ENCODE results near the gene TACR1.

Gene TACR1

DNA sequence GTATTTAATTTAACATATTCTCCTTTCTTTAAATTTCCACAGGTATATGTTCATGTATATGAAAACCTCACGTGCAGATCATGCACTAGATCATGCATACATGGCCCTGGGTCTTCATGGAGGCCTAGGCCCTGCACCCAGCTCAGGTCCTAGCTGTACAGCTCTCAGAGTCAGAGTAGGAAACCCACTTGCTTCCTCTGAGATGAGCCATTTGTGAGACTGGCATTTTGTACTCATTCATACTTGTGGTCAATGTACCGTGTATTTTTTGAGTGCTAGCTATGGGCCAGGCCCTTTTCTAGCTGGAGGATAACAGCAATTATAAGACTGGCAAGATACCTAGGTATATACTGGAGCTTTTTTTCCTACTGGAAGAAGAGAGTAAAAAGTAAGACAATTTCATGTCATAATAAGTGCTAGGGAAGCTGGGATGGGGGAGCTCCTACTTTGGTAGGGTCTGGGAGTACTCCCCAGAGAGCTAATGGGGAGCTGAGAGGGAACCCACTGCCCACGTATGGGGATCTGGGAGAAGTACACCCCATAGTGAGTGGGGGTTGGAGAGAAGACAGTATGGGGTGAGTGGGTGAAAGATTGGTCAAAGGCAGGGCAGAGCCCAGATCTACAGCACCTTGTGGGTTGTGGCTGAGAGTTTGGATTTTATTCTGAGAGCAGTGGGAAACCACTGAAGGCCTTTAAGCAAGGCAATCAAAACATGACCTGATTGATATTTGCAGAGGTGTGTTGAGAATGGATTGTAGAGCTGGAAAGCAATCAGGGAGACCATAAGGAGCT lies 168.9 kb downstream of the TACR1 start:
- no peak for DNase-seq
- H3K4me3 Mint-ChIP-seq, result no peak overlapping the region
- no peaks in the 10 kb centered on the region for H3K9me3 Mint-ChIP-seq
- no peak overlapping the region for H3K27ac Mint-ChIP-seq
- H3K27me3 Mint-ChIP-seq, result no peaks in the 10 kb centered on the region
- peaks cover 0 to 2% of the 10 kb centered on the region in 2 donors for H3K4me1 Mint-ChIP-seq
- ATAC-seq (replicated peaks), result peak; percentile 34 to 46
- no peaks in the 10 kb centered on the region for H3K36me3 Mint-ChIP-seq

DNA sequence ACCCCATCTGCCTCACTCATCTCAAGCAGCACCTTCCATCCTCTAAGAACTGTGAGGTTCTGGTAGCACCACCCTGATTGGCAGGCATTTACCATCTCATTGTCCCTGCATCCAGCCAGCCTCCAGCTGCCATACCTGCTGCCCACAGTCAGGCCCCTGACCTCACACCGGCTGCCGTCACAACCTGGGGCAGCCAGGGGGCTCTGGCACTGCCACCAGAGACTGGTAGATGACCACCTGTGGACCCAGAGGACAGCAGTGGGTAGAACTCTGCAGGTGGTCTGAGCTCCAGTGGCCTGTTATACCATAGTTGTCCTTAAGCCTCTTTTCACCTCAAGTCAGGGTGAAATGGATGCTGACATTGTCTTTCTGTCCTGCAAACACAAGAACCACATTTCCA lies 171.4 kb downstream of the TACR1 start:
- Mint-ChIP-seq H3K4me3 (no peak overlapping the region), H3K4me1 (peaks cover 0 to 2% of the 10 kb centered on the region in 2 donors), H3K36me3 (no peaks in the 10 kb centered on the region), H3K27me3 (no peaks in the 10 kb centered on the region), H3K9me3 (no peaks in the 10 kb centered on the region), H3K27ac (no peak overlapping the region)
- DNase-seq (no peak), ATAC-seq (replicated peaks) (no peak)

DNA sequence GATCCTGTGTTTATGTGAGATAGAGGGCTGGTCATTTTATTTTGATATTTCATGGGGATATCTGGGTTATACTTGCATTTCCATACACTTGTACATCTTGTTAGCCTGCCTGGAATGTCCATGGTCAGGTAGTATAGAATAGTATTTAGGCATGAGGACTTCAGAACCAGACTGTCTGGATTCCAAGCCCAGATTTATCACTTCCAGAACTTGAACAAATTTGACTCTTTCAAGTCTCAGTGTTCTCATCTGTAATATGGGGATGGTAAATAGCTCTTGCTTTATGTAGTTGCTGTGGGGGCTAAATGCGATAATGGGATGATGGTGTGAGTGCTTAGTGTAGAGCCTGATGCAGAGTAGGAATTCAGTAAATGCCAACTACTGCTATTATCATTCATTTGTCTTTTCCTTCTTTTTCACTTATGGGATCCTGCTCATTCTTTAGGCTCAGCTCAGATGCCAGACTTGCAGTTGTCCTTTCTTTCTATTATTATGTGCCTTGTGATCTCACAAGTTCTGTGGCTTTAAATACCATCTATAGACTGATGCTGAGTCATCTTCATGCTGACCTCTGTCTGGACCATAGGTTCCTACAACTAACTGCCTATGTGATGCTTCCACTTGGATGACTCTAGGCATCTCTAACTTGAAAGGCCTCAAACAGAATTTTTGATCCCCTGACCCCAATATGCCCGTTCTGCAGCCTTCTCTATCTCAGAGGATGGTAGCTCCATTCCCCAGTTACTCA lies 173.5 kb downstream of the TACR1 start:
- Mint-ChIP-seq H3K4me3 (no peak overlapping the region), H3K27me3 (no peaks in the 10 kb centered on the region), H3K27ac (no peak overlapping the region), H3K9me3 (no peaks in the 10 kb centered on the region), H3K4me1 (peaks cover 0 to 2% of the 10 kb centered on the region in 2 donors), H3K36me3 (no peaks in the 10 kb centered on the region)
- ATAC-seq (replicated peaks), result no peak
- DNase-seq, result no peak

DNA sequence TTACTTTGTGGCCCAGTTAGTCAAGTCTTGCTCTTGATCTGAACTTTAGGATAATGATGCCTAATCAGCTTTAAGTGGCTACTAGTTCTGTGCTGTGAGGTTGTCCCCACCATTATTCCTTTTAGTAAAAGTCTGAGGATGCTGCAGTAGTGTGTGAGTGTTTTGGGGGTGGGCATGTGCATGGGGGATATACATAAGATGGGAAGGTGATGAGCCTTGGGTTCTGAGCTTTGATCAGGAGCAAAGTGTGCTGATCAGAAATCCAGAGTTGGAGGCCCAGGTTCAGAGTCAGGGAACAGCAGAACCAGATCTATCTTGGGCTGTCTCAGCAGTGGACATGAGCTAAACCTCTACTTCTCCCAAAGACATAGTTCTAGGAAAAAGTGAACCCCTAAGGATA lies 174.1 kb downstream of the TACR1 start:
- Mint-ChIP-seq H3K36me3 (no peaks in the 10 kb centered on the region), H3K27me3 (no peaks in the 10 kb centered on the region), H3K9me3 (no peaks in the 10 kb centered on the region), H3K27ac (no peak overlapping the region), H3K4me1 (peaks cover 0 to 2% of the 10 kb centered on the region in 2 donors), H3K4me3 (no peak overlapping the region)
- ATAC-seq (replicated peaks) (no peak), DNase-seq (no peak)

DNA sequence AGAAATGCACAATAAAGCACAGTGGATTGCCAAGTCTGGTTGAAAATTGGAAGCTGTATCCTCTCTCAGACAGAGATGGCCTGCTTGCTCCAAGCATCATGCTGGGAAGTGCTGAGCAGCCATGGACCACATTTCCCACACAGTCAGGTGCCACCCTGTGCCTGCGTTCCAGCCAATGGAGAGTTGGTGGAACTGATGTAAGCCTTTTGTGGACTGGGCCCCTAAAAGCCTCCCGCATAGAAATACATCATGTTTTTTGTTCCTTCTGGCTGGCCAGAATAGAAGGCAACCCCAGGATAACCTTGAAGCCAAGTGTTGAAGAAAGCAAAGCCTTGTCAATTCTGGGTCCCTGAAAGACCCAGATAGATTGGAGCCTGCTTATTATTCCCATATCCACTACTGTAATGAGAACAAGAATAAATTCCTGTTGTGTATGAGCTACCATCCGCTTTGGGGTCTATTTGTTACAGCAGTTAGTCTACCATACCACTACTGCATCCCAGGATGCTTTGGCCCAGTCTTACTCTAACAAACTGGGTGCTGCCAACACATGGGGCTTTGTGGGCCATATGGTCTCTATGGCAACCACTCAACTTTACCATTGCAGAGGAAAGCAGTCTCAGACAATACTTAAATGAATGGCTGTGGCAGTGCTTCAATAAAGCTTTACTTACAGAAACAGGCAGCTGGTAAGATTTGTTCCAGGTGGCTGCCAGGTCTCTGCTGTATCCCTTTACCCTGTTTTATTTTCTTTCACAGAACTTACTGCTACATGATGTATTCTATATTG lies 175.5 kb downstream of the TACR1 start:
- Mint-ChIP-seq H3K9me3 (no peaks in the 10 kb centered on the region), H3K27me3 (no peaks in the 10 kb centered on the region), H3K4me1 (peaks cover 0 to 2% of the 10 kb centered on the region in 2 donors), H3K36me3 (no peaks in the 10 kb centered on the region), H3K27ac (no peak overlapping the region), H3K4me3 (no peak overlapping the region)
- DNase-seq, result no peak
- no peak for ATAC-seq (replicated peaks)

DNA sequence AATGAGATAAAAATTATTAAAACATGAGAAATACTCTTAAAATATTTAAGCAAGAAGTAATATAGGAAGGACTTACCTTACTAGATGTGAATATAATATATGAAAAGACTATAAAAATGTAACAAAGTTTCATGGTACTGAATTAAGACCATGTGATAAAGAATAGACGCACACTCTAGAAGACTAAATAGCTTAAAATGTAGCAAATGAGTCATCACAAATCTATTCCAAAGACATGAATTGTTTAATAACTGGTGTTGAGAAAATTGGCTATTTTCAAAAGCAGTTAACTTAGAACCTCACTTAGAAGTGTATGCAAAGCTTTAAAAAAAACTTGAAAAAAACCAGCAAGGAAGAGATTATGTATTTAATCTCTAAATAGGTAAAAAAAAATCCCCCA lies 176.8 kb downstream of the TACR1 start:
- H3K27ac Mint-ChIP-seq, result no peak overlapping the region
- ATAC-seq (replicated peaks), result no peak
- no peak for DNase-seq

DNA sequence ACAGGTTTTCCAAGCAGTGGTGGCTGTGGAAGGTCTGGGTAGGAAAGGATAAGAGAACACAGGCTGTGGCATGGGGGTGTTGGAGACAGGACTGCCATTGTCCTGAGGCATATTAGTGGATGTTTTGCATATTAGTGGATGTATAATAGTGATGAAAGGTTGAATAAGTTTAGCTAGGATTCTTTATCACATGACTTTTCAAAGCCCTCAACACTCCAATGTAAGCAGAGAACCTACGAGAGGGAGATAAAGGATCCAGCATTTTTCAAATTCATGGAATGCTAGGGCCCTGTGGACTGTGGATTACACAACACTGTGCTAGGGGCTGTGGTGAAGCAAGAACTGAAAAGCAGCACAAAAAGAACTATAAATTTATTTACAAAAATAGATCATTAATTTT lies 177.6 kb downstream of the TACR1 start:
- peaks cover 0 to 4% of the 10 kb centered on the region in 2 donors for H3K4me1 Mint-ChIP-seq
- no peak overlapping the region for H3K27ac Mint-ChIP-seq
- H3K27me3 Mint-ChIP-seq, result no peaks in the 10 kb centered on the region

More for the DNA sequence above, 176.8 kb downstream of the TACR1 start:
- peaks cover 0 to 4% of the 10 kb centered on the region in 2 donors for H3K4me1 Mint-ChIP-seq
- no peaks in the 10 kb centered on the region for H3K36me3 Mint-ChIP-seq
- peaks cover 0 to 2% of the 10 kb centered on the region in 2 donors for H3K9me3 Mint-ChIP-seq
- no peaks in the 10 kb centered on the region for H3K27me3 Mint-ChIP-seq
- H3K4me3 Mint-ChIP-seq, result no peak overlapping the region

DNA sequence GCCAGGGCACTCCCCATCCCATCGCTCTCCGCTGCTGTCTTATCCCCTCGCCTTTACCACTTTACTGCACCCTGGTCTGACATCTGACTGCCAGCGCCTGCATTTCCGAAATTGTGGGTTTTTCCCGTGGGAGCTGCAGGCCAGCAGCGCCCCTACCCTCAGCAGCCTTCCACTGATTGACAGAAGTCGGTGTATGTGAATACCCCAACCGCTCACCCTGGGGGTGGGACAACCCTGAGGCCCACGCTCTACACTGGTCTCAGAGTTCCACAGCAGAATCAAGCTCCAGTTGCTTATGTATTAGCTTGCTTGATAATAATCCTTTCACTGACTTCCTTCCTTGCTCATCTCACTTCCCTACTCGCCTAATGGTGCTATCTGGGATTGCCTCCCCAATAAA lies 178.8 kb downstream of the TACR1 start:
- no peak overlapping the region for H3K4me3 Mint-ChIP-seq
- H3K36me3 Mint-ChIP-seq, result no peaks in the 10 kb centered on the region
- H3K27me3 Mint-ChIP-seq, result no peaks in the 10 kb centered on the region
- no peak for DNase-seq
- H3K4me1 Mint-ChIP-seq, result peaks cover 0 to 2% of the 10 kb centered on the region in 2 donors
- peaks cover 0 to 3% of the 10 kb centered on the region in 2 donors for H3K9me3 Mint-ChIP-seq
- no peak overlapping the region for H3K27ac Mint-ChIP-seq
- ATAC-seq (replicated peaks), result no peak

More for the DNA sequence above, 177.6 kb downstream of the TACR1 start:
- no peak for ATAC-seq (replicated peaks)
- H3K36me3 Mint-ChIP-seq, result no peaks in the 10 kb centered on the region
- H3K9me3 Mint-ChIP-seq, result peaks cover 0 to 2% of the 10 kb centered on the region in 2 donors
- DNase-seq, result no peak
- H3K4me3 Mint-ChIP-seq, result no peak overlapping the region

DNA sequence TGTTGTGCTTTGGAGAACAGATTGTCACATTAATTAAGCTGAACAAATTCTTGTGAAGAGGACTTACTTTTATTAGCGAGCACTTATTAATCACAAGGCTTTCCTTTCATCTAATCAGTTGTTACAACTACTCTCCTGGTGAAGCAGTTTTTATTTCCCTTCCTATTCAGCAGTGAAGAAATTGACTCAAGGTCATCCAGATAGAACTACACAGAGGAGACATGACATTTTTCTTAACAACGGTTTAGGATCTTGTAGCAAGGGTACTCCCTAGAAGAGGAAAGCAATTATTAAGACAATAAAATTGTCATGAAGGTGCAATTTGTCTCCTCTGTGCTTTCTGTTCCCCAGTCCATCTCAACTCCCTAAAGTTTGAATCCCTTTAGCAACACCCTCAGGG lies 179.5 kb downstream of the TACR1 start:
- Mint-ChIP-seq H3K36me3 (no peaks in the 10 kb centered on the region), H3K9me3 (peaks cover 0 to 3% of the 10 kb centered on the region in 2 donors), H3K4me3 (no peak overlapping the region), H3K27me3 (no peaks in the 10 kb centered on the region), H3K4me1 (peaks cover 0 to 2% of the 10 kb centered on the region in 2 donors), H3K27ac (no peak overlapping the region)
- DNase-seq (no peak), ATAC-seq (replicated peaks) (no peak)

DNA sequence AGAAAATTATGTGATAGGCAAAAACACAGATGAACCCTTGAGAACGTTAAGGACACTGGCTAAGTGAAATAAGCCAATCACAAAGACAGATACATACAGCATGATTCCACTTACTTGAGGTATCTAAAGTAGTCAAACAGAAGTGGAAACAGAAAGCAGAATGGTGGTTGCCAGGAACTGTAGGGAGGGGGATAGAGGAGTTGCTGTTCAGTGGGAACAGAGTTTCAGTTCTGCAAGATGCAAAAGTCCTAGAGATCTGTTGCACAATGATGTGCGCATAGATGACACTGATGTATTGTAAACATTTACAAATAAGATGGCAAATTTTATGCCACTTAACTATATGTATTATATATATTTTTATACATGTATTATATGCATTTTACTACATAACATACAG lies 181.2 kb downstream of the TACR1 start:
- DNase-seq (no peak), ATAC-seq (replicated peaks) (peak; percentile 36 to 54)
- H3K9me3 Mint-ChIP-seq, result peaks cover 4 to 6% of the 10 kb centered on the region in 2 donors
- H3K27ac Mint-ChIP-seq, result no peak overlapping the region
- no peaks in the 10 kb centered on the region for H3K27me3 Mint-ChIP-seq
- no peak overlapping the region for H3K4me3 Mint-ChIP-seq
- H3K36me3 Mint-ChIP-seq, result peaks cover 0 to 4% of the 10 kb centered on the region in 2 donors
- peaks cover 0 to 2% of the 10 kb centered on the region in 2 donors for H3K4me1 Mint-ChIP-seq

DNA sequence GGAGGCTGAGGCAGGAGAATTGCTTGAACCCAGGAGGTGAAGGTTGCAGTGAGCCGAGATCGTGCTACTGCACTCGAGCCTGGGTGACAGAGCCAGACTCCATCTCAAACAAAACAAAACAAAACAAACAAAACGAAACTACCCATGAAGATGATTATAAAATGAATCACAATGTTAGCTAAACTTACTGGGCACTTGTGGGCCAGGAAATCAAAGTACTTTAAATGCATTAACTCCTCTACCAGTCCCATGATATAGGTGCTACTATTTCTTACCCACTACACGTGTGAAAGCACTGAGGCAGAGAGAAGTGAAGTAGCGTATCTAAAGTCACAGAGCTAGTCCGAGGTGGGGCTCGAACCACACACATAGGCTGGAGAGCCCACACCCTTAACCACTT lies 187.2 kb downstream of the TACR1 start:
- Mint-ChIP-seq H3K9me3 (peaks cover 4% of the 10 kb centered on the region in 2 donors), H3K36me3 (peaks cover 3 to 18% of the 10 kb centered on the region in 2 donors), H3K4me3 (no peak overlapping the region), H3K4me1 (no peaks in the 10 kb centered on the region), H3K27ac (no peak overlapping the region), H3K27me3 (no peaks in the 10 kb centered on the region)
- DNase-seq (no peak), ATAC-seq (replicated peaks) (no peak)

DNA sequence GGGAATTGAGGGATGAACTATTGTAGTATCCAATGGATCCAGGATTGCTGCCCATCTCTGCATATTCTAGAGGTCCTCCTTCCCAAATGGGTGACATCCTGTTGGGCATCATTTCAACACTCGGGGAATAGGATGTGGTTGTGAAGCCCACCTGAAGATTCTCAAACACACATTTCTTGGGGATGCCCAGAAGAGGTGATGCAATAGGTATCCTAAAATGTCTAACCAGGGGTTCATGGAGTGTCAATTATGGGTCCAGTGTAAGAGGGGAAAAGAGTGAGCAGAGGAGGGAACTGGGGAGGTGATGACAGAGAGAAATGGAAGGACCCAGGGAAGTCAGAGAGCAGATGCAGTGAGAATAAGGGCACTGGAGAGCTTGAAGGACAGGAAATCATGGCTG lies 188.7 kb downstream of the TACR1 start:
- no peaks in the 10 kb centered on the region for H3K4me1 Mint-ChIP-seq
- no peaks in the 10 kb centered on the region for H3K27me3 Mint-ChIP-seq
- DNase-seq (no peak), ATAC-seq (replicated peaks) (no peak)
- no peak overlapping the region for H3K27ac Mint-ChIP-seq
- peaks cover 14 to 28% of the 10 kb centered on the region in 2 donors for H3K36me3 Mint-ChIP-seq
- H3K4me3 Mint-ChIP-seq, result no peak overlapping the region
- peaks cover 4 to 5% of the 10 kb centered on the region in 2 donors for H3K9me3 Mint-ChIP-seq

DNA sequence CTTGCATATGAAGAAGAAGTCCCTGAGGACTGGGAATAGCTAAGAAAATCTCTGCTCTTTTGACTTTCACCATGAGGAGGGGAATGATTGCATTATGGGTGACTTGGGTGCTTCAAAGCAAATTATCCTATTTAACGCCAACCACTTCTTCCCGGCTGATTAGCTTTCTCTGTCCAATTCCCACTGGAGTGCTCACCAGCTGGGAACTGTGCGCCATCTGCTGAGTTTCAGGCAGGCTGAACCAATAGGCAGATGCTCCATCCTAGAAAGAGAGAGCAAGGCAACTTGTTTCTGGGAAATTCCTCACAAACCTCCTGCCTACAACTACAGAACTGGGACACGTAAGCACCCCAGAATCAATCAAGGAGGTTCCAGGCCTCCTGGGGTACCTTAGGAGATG lies 191.5 kb downstream of the TACR1 start:
- no peak overlapping the region for H3K4me3 Mint-ChIP-seq
- H3K4me1 Mint-ChIP-seq, result no peaks in the 10 kb centered on the region
- no peaks in the 10 kb centered on the region for H3K27me3 Mint-ChIP-seq
- H3K27ac Mint-ChIP-seq, result no peak overlapping the region
- DNase-seq (no peak), ATAC-seq (replicated peaks) (no peak)
- H3K36me3 Mint-ChIP-seq, result peaks cover 12 to 28% of the 10 kb centered on the region in 2 donors
- peaks cover 0 to 3% of the 10 kb centered on the region in 2 donors for H3K9me3 Mint-ChIP-seq

DNA sequence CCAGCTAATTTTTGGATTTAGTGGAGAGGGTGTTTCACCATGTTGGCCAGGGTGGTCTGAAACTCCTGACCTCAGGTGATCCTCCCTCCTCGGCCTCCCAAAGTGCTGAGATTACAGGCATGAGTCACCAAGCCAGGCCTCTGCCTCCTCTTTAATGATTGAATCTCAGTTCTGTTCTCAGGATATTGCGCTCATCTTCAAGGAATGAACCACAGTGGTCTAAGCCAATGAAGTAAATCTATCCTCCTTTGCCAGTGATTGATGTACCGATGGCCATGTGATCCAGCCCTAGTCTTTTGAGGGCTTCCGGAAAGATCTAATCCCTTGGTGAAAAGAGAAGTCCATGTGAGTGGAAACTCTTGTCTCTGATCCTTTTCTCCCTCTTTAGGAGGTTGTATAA lies 192.3 kb downstream of the TACR1 start:
- Mint-ChIP-seq H3K4me1 (no peaks in the 10 kb centered on the region), H3K27me3 (no peaks in the 10 kb centered on the region), H3K36me3 (peaks cover 11 to 21% of the 10 kb centered on the region in 2 donors), H3K27ac (no peak overlapping the region), H3K4me3 (no peak overlapping the region), H3K9me3 (peaks cover 0 to 3% of the 10 kb centered on the region in 2 donors)
- no peak for ATAC-seq (replicated peaks)
- no peak for DNase-seq
